PC-9 (cell line): ENCODE results near the gene PABPN1L. TPM values are rescaled to one million over a fixed set of nuclear protein-coding genes. Genes with fewer than 3 reads are reported as not detected.

Experiments used
- BruUV-seq: library from RNA; stranded (reverse); fragments of 400-500 nt; replicated peaks from 2 replicates; lab custom pipeline; 2021; lab: Mats Ljungman, UMichigan
- CTCF ChIA-PET: fragments of 300-600 bp; sonication (Branson Sonifier 250); formaldehyde crosslinking; loops from one replicate; lab custom pipeline; 2022; ENCODE audit warnings: antibody characterized with exemption; lab: Charles Lee
- POLR2A ChIA-PET: fragments of 300-600 bp; sonication (Branson Sonifier 250); formaldehyde crosslinking; loops from one replicate; lab custom pipeline; 2022; ENCODE audit warnings: antibody characterized with exemption; ENCODE audit not compliant: unreplicated experiment; lab: Charles Lee
- DNase-seq, 2 experiments: peaks; one replicate each; pipeline versions ENCODE4 v3.0.0 to v3.0.0-alpha.2; 2015 to 2022; ENCODE audit warnings: mixed read lengths in 1 of 2
- H2AFZ ChIP-seq: fragments of 200-600 bp; sonication (generic); 2 replicates; pipeline ENCODE4 v1.8.1; 2017; ENCODE audit warnings: antibody characterized with exemption
- H3F3A ChIP-seq: fragments of 200-600 bp; sonication (generic); 2 replicates; pipeline ENCODE4 v1.8.1; 2017; ENCODE audit warnings: antibody characterized with exemption, mild to moderate bottlenecking, low read depth; ENCODE audit not compliant: insufficient read depth
- H3K27ac ChIP-seq: fragments of 200-600 bp; sonication (generic); 2 replicates; pipeline ENCODE4 v1.6.1; 2016; ENCODE audit warnings: mixed run types
- H3K27me3 ChIP-seq: fragments of 200-600 bp; sonication (generic); 2 replicates; pipeline ENCODE4 v1.6.1; 2016; ENCODE audit warnings: low read depth, mixed run types; ENCODE audit not compliant: insufficient read depth
- H3K36me3 ChIP-seq: fragments of 200-600 bp; sonication (generic); 2 replicates; pipeline ENCODE4 v1.6.1; 2016; ENCODE audit warnings: low read depth, mixed run types
- H3K4me1 ChIP-seq: fragments of 200-600 bp; sonication (generic); replicated peaks from 2 replicates; pipeline ENCODE4 v1.6.1; 2016; ENCODE audit warnings: mixed run types; ENCODE audit not compliant: insufficient read depth
- H3K4me2 ChIP-seq: fragments of 200-600 bp; sonication (generic); 2 replicates; pipeline ENCODE4 v1.6.1; 2017; ENCODE audit warnings: mixed run types
- H3K4me3 ChIP-seq: fragments of 200-600 bp; sonication (generic); 2 replicates; pipeline ENCODE4 v1.6.1; 2016; ENCODE audit warnings: mixed run types
- H3K79me2 ChIP-seq: fragments of 200-600 bp; sonication (generic); 2 replicates; pipeline ENCODE4 v1.6.1; 2017; ENCODE audit warnings: low read depth, mixed run types
- H3K9me2 ChIP-seq: fragments of 200-600 bp; sonication (generic); 2 replicates; pipeline ENCODE4 v1.8.1; 2017; ENCODE audit warnings: mild to moderate bottlenecking; ENCODE audit not compliant: insufficient read depth
- H3K9me3 ChIP-seq: fragments of 200-600 bp; sonication (generic); 2 replicates; pipeline ENCODE4 v1.8.1; 2016; ENCODE audit warnings: low read depth; ENCODE audit not compliant: insufficient read depth
- H4K20me1 ChIP-seq: fragments of 200-600 bp; sonication (generic); 2 replicates; pipeline ENCODE4 v1.8.1; 2017; ENCODE audit not compliant: insufficient read depth
- EZH2 ChIP-seq: fragments of 200-600 bp; sonication (generic); IDR thresholded peaks from 2 replicates; pipeline ENCODE4 v1.8.0; 2017; ENCODE audit warnings: antibody characterized with exemption, low read depth
- intact Hi-C: fragments of 100-400 bp; cut with micrococcal nuclease; formaldehyde crosslinking; loops from one replicate; pipeline ENCODE4 v1.10.0; 2022; ENCODE audit not compliant: unreplicated experiment
- total RNA-seq: library from RNA; stranded (reverse); gene quantifications from 2 replicates; pipeline ENCODE4 v1.2.3, GENCODE V29; 2021
- TF ChIP-seq, protein P1 (sequence below): fragments of 200-600 bp; sonication (generic); conservative IDR thresholded peaks from 2 replicates; pipeline ENCODE4 v1.6.1; 2017; ENCODE audit warnings: mixed run types, antibody characterized with exemption, mild to moderate bottlenecking, moderate library complexity

PABPN1L gene
- total RNA-seq, 1 experiment from 2014 or later, result not detected

DNA sequence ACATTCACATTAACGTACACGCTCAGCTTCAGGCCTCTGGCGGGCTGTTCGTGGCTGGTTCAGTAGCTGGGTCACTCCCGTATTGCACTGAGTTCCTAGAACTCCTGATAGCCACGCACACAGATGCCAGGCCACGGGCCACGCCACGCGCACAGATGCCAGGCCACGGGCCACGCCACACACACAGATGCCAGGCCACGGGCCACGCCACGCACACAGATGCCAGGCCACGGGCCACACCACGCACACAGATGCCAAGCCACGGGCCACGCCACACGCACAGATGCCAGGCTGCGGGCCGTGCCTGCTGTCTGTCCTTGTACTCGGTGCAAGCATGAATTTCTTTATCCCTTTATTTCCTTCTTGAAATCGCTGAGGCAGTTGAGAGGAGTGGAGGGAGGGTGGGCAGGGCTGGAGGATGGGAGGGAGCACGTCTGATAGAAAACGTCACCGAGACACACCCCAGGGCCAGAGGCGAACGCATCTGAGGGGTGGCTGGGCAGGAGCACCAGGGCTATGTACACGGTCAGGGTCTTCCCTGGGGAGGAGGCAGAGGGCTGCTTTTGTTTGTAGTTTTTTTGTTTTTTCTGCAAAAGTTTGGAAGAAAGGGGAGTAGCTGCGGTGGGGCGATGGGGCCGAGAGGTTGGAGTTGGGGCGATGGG is 8.6 kb upstream of the PABPN1L start:
- Histone ChIP-seq H3K27ac (no peak overlapping the region), H3K9me2 (no peaks in the 10 kb centered on the region), H3K79me2 (no peaks in the 10 kb centered on the region), H3F3A (no peaks in the 10 kb centered on the region), H3K4me3 (no peak overlapping the region), H2AFZ (no peak overlapping the region), H4K20me1 (no peaks in the 10 kb centered on the region; the same call in 1 of the 2 replicates), H3K27me3 (peaks cover 95% of the 10 kb centered on the region), H3K4me2 (no peak overlapping the region), H3K9me3 (no peaks in the 10 kb centered on the region), H3K36me3 (no peaks in the 10 kb centered on the region), H3K4me1 (no peaks in the 10 kb centered on the region)
- ChIA-PET CTCF (no interaction called here), POLR2A (no interaction called here)
- no peak for DNase-seq
- no peak for TF ChIP-seq EZH2
- TF ChIP-seq, protein P1, sequence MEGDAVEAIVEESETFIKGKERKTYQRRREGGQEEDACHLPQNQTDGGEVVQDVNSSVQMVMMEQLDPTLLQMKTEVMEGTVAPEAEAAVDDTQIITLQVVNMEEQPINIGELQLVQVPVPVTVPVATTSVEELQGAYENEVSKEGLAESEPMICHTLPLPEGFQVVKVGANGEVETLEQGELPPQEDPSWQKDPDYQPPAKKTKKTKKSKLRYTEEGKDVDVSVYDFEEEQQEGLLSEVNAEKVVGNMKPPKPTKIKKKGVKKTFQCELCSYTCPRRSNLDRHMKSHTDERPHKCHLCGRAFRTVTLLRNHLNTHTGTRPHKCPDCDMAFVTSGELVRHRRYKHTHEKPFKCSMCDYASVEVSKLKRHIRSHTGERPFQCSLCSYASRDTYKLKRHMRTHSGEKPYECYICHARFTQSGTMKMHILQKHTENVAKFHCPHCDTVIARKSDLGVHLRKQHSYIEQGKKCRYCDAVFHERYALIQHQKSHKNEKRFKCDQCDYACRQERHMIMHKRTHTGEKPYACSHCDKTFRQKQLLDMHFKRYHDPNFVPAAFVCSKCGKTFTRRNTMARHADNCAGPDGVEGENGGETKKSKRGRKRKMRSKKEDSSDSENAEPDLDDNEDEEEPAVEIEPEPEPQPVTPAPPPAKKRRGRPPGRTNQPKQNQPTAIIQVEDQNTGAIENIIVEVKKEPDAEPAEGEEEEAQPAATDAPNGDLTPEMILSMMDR, result no peak
- intact Hi-C loops, result no loop called here
- no TSS peak for BruUV-seq

DNA sequence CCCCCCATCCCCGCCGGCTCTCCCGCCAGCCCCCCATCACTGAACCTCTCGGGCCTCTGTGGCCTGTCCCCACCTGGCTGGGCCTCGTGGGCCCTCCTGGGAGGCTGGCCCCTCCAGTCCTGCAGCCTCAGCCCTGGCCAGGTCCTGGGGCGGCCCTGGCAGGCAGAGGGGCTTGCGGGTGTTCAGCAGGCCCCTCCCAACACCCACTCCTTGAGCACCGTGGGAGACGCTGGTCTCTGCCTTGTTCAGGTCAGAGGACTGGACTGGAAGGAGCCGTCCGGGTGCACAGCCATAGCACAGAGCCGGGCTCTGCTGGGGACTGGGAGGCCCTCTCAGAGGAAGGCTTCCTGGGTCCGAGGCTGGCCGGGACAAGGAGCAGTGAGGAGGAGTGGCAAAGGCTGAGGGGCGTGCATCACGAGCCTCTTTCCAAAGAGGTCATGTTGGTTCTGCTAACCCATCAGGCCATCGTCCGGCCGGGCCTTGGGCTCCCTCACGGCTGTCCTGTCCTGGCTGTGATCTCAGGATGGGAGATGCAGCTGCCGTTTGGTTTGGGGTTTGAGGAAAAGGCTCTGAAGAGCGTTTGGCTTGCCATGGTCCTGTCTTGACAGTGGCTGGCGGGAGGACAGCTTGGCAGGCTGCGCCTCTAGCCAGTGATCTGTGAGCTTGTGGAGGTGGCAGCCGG is 6.3 kb upstream of the PABPN1L start:
- Histone ChIP-seq H3K79me2 (no peaks in the 10 kb centered on the region), H4K20me1 (no peaks in the 10 kb centered on the region; the same call in 1 of the 2 replicates), H3K27me3 (peaks cover 96% of the 10 kb centered on the region), H3K4me2 (no peak overlapping the region), H3K9me3 (no peaks in the 10 kb centered on the region), H2AFZ (no peak overlapping the region), H3F3A (no peaks in the 10 kb centered on the region), H3K4me1 (no peaks in the 10 kb centered on the region), H3K36me3 (no peaks in the 10 kb centered on the region), H3K4me3 (no peak overlapping the region), H3K9me2 (no peaks in the 10 kb centered on the region), H3K27ac (no peak overlapping the region)
- no TSS peak for BruUV-seq
- DNase-seq, result no peak
- CTCF ChIA-PET, result no interaction called here
- POLR2A ChIA-PET, result no interaction called here
- TF ChIP-seq EZH2, result no peak
- TF ChIP-seq, protein P1, result no peak
- intact Hi-C loops, result no loop called here

DNA sequence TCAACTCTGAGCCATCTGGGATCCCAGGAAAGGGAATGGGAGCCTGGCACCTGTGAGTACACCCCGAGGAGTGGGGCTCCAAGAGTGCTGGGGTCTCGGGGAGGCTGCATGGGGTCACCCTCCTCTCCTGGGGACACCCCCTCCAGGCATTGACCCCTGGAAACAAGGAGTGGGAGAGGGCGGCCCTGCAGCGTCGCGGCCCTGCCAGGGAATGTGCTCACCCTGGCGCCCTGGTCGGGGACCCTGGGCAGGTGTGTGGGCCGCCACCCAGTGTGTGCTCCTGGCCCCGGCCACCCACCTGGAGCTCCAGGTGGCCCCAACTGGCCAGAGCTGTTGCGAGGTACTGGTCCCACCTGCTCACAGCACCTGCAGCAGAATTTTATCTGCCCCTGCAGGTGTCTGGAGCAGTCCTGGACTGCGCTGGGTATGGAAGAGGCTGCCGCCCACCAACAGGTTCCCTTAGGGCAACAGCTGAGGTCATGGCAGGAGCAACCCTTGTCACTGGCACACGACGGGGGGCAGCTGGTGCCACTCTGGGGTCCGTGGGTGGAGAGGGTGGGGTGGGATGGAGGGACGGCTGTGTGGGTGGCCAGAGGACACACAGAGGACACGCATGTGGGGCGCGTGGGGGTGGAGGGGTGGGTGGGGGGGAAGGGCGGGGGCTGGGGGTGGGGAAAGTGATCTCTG is 5.4 kb upstream of the PABPN1L start:
- H3K27ac ChIP-seq, result no peak overlapping the region
- no peaks in the 10 kb centered on the region for H3K9me2 ChIP-seq
- no peaks in the 10 kb centered on the region for H3K36me3 ChIP-seq
- TF ChIP-seq, protein P1, result no peak
- no peak for TF ChIP-seq EZH2
- H4K20me1 ChIP-seq, result no peaks in the 10 kb centered on the region
- H3K27me3 ChIP-seq, result peaks cover 96% of the 10 kb centered on the region
- CTCF ChIA-PET, result no interaction called here
- no peaks in the 10 kb centered on the region for H3K79me2 ChIP-seq
- H3F3A ChIP-seq, result no peaks in the 10 kb centered on the region
- no peak overlapping the region for H2AFZ ChIP-seq
- no peaks in the 10 kb centered on the region for H3K9me3 ChIP-seq
- POLR2A ChIA-PET, result no interaction called here
- no peak for DNase-seq
- no peak overlapping the region for H3K4me2 ChIP-seq
- no peaks in the 10 kb centered on the region for H3K4me1 ChIP-seq
- H3K4me3 ChIP-seq, result no peak overlapping the region
- no TSS peak for BruUV-seq
- intact Hi-C loops, result no loop called here
